A549 (cell line): ENCODE results near the gene ACBD4.

Experiments
- CHD4 ChIP-seq: fragments of 200-600 bp; sonication (generic); IDR thresholded peaks from 2 replicates; pipeline ENCODE4 v1.6.1; 2016; ENCODE audit warnings: antibody characterized with exemption, mild to moderate bottlenecking, borderline replicate concordance
- CTCF ChIP-seq: fragments of >200 bp; sonication (Bioruptor Twin); formaldehyde crosslinking; IDR thresholded peaks from 3 replicates; pipeline ENCODE4 v1.5.1; 2016
- POLR2A ChIP-seq: IDR thresholded peaks from 2 replicates; pipeline ENCODE4 v1.6.1; 2012; ENCODE audit warnings: mild to moderate bottlenecking, low read length

GRCh38 chr17:45110676-45111611, 24.5 kb upstream of the ACBD4 start:
- no peak for TF ChIP-seq CTCF
- TF ChIP-seq CHD4, result no peak
- no peak for TF ChIP-seq POLR2A
